Gastroesophageal sphincter (tissue), 3 donors: Measurements from ENCODE around the gene MED7.

Experiments used
- POLR2A ChIP-seq, 2 donors: fragments of 450-650 bp; IDR thresholded peaks; one replicate each; pipeline ENCODE4 v1.6.1; 2017; ENCODE audit warnings: antibody characterized with exemption in 2 of 2, mild to moderate bottlenecking in 2 of 2, moderate library complexity in 1 of 2
- POLR2AphosphoS5 ChIP-seq: sonication (generic); formaldehyde crosslinking; IDR thresholded peaks from one replicate; pipeline ENCODE4 v1.6.1; 2017; ENCODE audit warnings: antibody characterized with exemption
- TF ChIP-seq, protein P1 (sequence below), 4 experiments: fragments of 200-600 bp in 2 of 4; fragments of 450-650 bp in 2 of 4; sonication (generic) in 1 of 4; IDR thresholded peaks; one replicate each; pipeline ENCODE4 v1.5.1; 2017 to 2019; ENCODE audit warnings: antibody characterized with exemption in 4 of 4, mild to moderate bottlenecking in 2 of 4, moderate library complexity in 2 of 4

DNA sequence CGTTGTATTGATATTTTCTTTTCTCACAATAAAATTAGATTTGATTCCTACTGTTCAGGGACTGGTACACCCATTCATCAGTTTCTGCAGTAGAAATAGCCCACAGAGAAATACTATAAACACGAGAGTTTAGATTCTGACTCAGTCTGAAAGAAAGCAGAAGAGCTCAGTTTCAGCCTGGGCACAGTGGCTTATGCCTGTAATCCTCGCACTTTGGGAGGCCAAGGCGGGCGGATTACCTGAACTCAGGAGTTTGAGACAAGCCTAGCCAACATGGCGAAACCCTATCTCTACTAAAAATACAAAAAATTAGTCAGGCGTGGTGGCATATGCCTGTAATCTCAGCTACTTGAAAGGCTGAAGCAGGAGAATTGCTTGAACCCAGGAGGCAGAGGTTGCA, 46.6 kb upstream of the MED7 start:
- TF ChIP-seq, protein P1, sequence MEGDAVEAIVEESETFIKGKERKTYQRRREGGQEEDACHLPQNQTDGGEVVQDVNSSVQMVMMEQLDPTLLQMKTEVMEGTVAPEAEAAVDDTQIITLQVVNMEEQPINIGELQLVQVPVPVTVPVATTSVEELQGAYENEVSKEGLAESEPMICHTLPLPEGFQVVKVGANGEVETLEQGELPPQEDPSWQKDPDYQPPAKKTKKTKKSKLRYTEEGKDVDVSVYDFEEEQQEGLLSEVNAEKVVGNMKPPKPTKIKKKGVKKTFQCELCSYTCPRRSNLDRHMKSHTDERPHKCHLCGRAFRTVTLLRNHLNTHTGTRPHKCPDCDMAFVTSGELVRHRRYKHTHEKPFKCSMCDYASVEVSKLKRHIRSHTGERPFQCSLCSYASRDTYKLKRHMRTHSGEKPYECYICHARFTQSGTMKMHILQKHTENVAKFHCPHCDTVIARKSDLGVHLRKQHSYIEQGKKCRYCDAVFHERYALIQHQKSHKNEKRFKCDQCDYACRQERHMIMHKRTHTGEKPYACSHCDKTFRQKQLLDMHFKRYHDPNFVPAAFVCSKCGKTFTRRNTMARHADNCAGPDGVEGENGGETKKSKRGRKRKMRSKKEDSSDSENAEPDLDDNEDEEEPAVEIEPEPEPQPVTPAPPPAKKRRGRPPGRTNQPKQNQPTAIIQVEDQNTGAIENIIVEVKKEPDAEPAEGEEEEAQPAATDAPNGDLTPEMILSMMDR (IDR thresholded peaks at IDR 0.05), result no peak
- TF ChIP-seq POLR2A (IDR thresholded peaks at IDR 0.05) (no peak), POLR2AphosphoS5 (no peak)
